GM23248 (cell line): ENCODE data around the gene POR.

Experiments
- EZH2 ChIP-seq: fragments of 200-600 bp; sonication (generic); IDR thresholded peaks from 2 replicates; pipeline ENCODE4 v1.6.1; 2018; ENCODE audit warnings: antibody characterized with exemption, mild to moderate bottlenecking; ENCODE audit not compliant: insufficient read depth, poor library complexity, severe bottlenecking
- EZH2phosphoT487 ChIP-seq: fragments of 200-600 bp; sonication (generic); IDR thresholded peaks from 2 replicates; pipeline ENCODE4 v1.6.1; 2018; ENCODE audit warnings: antibody characterized with exemption, moderate library complexity, mild to moderate bottlenecking, low read depth; ENCODE audit not compliant: insufficient read depth

DNA sequence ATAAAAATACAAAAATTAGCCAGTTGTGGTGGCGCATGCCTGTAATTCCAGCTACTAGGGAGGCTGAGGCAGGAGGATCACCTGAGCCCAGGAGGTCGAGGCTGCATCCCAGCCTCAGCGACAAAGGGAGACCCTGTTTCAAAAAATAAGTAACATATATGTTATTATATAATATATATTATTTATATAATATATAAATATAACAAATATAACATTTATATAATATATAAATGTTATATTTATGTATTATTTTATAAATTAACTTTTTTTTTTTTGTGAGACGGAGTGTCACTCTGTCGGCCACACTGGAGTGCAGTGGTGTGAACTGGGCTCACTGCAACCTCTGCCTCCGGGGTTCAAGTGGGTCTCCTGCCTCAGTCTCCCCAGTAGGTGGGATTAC is 1.5 kb upstream of the POR start:
- TF ChIP-seq EZH2phosphoT487 (no peak), EZH2 (no peak)
